HepG2 (cell line): ENCODE data around the gene FAM83E. TPM values are rescaled to one million over a fixed set of nuclear protein-coding genes. Genes with fewer than 3 reads are reported as not detected.

Source experiments
- ATAC-seq: fragments of 200-7000 bp; cut with Tn5 transposase; 3 replicates; pipeline ENCODE4 v1.9.1; 2020; ENCODE audit warnings: mild to moderate bottlenecking, moderate library complexity
- BruUV-seq: library from RNA; stranded (reverse); fragments of 400-500 nt; replicated peaks from 2 replicates; lab custom pipeline; 2021; lab: Mats Ljungman, UMichigan
- CTCF ChIA-PET: fragments of 300-600 bp; formaldehyde crosslinking; extraction: SDS; loops from one replicate; lab custom pipeline; 2021; ENCODE audit warnings: low total read pairs, inconsistent platforms, low intra/inter-chr PET ratio; lab: Yijun Ruan, JAX
- POLR2A ChIA-PET: fragments of 350-600 bp; sonication (Branson Sonifier 250); formaldehyde crosslinking; loops from one replicate; lab custom pipeline; 2020; ENCODE audit warnings: antibody characterized with exemption, inconsistent platforms; lab: Yijun Ruan, JAX
- DNase-seq: peaks from one replicate; pipeline ENCODE4 v3.0.0-alpha.2; 2015; ENCODE audit warnings: low spot score
- FAIRE-seq: peaks from 3 replicates; lab custom pipeline; 2011; peaks lifted over from hg19 to GRCh38; lab: Jason Lieb, UNC
- H2AFZ ChIP-seq: one replicate; pipeline ENCODE4 v1.6.1; 2011; ENCODE audit warnings: low read length, inconsistent platforms
- H3K27ac ChIP-seq: fragments of 300-600 bp; 3 replicates; pipeline ENCODE4 v1.8.0; 2011; ENCODE audit warnings: mixed run types, mild to moderate bottlenecking, mixed read lengths, low read length, inconsistent platforms; ENCODE audit not compliant: insufficient read depth; ENCODE audit errors: extremely low read length
- H3K27me3 ChIP-seq, 2 experiments: fragments of 200-600 bp in 1 of 2; 2 replicates in 1 of 2; 3 replicates in 1 of 2; pipeline versions ENCODE4 v1.6.0 to v1.8.0; 2011; ENCODE audit warnings: low read length in 2 of 2, mild to moderate bottlenecking in 2 of 2, moderate library complexity in 2 of 2, inconsistent platforms in 1 of 2; ENCODE audit not compliant: insufficient read depth in 2 of 2, control insufficient read depth in 1 of 2
- H3K36me3 ChIP-seq, 2 experiments: fragments of 200-600 bp in 1 of 2; replicated peaks in 1 of 2; 2 replicates in 1 of 2; 3 replicates in 1 of 2; pipeline versions ENCODE4 v1.5.1 to v1.8.0; 2011; ENCODE audit warnings: low read length in 2 of 2, inconsistent platforms in 1 of 2; ENCODE audit not compliant: insufficient read depth in 2 of 2, control insufficient read depth in 1 of 2
- H3K4me1 ChIP-seq: 2 replicates; pipeline ENCODE4 v1.5.1; 2012; ENCODE audit warnings: low read length, inconsistent platforms; ENCODE audit not compliant: insufficient read depth
- H3K4me2 ChIP-seq: 2 replicates; pipeline ENCODE4 v1.6.0; 2011; ENCODE audit warnings: low read depth, low read length, inconsistent platforms
- H3K4me3 ChIP-seq, 3 experiments: fragments of 200-600 bp in 1 of 3; sonication (generic), shearing (Covaris generic) in 1 of 3; replicated peaks in 1 of 3; 2 replicates each; pipeline ENCODE4 v1.5.1; 2011 to 2016; ENCODE audit warnings: low read length in 3 of 3, inconsistent platforms in 2 of 3, low read depth in 2 of 3, mild to moderate bottlenecking in 2 of 3, control low read depth in 1 of 3, mixed read lengths in 1 of 3; ENCODE audit not compliant: insufficient read depth in 1 of 3
- H3K79me2 ChIP-seq: one replicate; pipeline ENCODE4 v1.6.1; 2011; ENCODE audit warnings: low read length, inconsistent platforms; ENCODE audit not compliant: insufficient read depth
- H3K9ac ChIP-seq: 2 replicates; pipeline ENCODE4 v1.6.0; 2011; ENCODE audit warnings: mild to moderate bottlenecking, low read depth, low read length, inconsistent platforms; ENCODE audit not compliant: insufficient read depth
- H3K9me3 ChIP-seq: 2 replicates; pipeline ENCODE4 v1.5.1; 2012; ENCODE audit warnings: mild to moderate bottlenecking, low read length
- H4K20me1 ChIP-seq: 2 replicates; pipeline ENCODE4 v1.6.0; 2011; ENCODE audit warnings: inconsistent platforms, mild to moderate bottlenecking, low read length, moderate library complexity; ENCODE audit not compliant: insufficient read depth
- ATF5 ChIP-seq: sonication (generic); formaldehyde crosslinking; IDR thresholded peaks from 2 replicates; pipeline ENCODE4 v1.4.0; 2020; ENCODE audit warnings: mild to moderate bottlenecking, low read depth, missing genetic modification reagents
- NR2F2 ChIP-seq: IDR thresholded peaks from 2 replicates; pipeline ENCODE4 v1.6.1; 2012; ENCODE audit warnings: low read depth, inconsistent platforms, borderline replicate concordance
- ZNF263 ChIP-seq: sonication (generic); formaldehyde crosslinking; IDR thresholded peaks from 2 replicates; pipeline ENCODE4 v1.4.0; 2020; ENCODE audit warnings: missing genetic modification reagents
- ZNF710 ChIP-seq: sonication (generic); formaldehyde crosslinking; IDR thresholded peaks from 2 replicates; pipeline ENCODE4 v1.5.0; 2020; ENCODE audit warnings: mild to moderate bottlenecking, missing genetic modification reagents, borderline replicate concordance
- ZNF770 ChIP-seq: sonication (generic); formaldehyde crosslinking; IDR thresholded peaks from 2 replicates; pipeline ENCODE4 v1.5.0; 2020; ENCODE audit warnings: mild to moderate bottlenecking, missing genetic modification reagents
- in situ Hi-C: cut with HindIII; loops from 2 replicates; pipeline ENCODE4 v1.10.0; 2017; ENCODE audit warnings: low pct_unique_long_range_greater_than_20kb; ENCODE audit not compliant: extremely low pct_ligation_motif_present
- intact Hi-C: fragments of 100-400 bp; cut with micrococcal nuclease; formaldehyde crosslinking; loops from one replicate; pipeline ENCODE4 v1.10.0; 2022; ENCODE audit not compliant: unreplicated experiment
- polyA plus RNA-seq, 8 experiments: library from polyadenylated mRNA; depleted of rRNA in 3 of 8; stranded (reverse) in 7 of 8; unstranded in 1 of 8; fragments of >200 nt; fragmentation: Illumina TruSeq in 4 of 8; extraction: Trizol in 4 of 8; gene quantifications; 2 replicates each; pipeline versions ENCODE4 v1.2.1 to v1.2.3, GENCODE V29; 2011 to 2016; ENCODE audit warnings: low read depth in 4 of 8, missing spikeins in 1 of 8, mixed read lengths in 1 of 8; ENCODE audit not compliant: insufficient read depth in 1 of 8
- total RNA-seq, 5 experiments: library from RNA; depleted of rRNA; stranded (reverse); fragments of >200 nt; fragmentation: Illumina TruSeq; extraction: Trizol; gene quantifications; 2 replicates each; pipeline ENCODE4 v1.2.3, GENCODE V29; 2016; ENCODE audit warnings: low read depth in 1 of 5
- TF ChIP-seq, protein P1 (sequence below): sonication (generic); formaldehyde crosslinking; IDR thresholded peaks from 2 replicates; pipeline ENCODE4 v1.5.1; 2020; ENCODE audit warnings: mild to moderate bottlenecking, missing genetic modification reagents, moderate library complexity
- TF ChIP-seq, protein P2 (sequence below): sonication (generic); formaldehyde crosslinking; IDR thresholded peaks from 2 replicates; pipeline ENCODE4 v1.5.0; 2020; ENCODE audit warnings: mild to moderate bottlenecking, missing genetic modification reagents, moderate library complexity

FAM83E gene
- total and polyA plus RNA-seq, 2 of the 13 experiments (the other 11 are each of a cell fraction or from before 2014, with no cell fraction given): 0.18 to 0.60 TPM

GRCh38 chr19:48633148-48634035 lies 18.5 kb upstream of the FAM83E start (continued):
- TF ChIP-seq ZNF710 (CRISPR knock-in tag) (no peak), NR2F2 (no peak)
- TF ChIP-seq, protein P1, sequence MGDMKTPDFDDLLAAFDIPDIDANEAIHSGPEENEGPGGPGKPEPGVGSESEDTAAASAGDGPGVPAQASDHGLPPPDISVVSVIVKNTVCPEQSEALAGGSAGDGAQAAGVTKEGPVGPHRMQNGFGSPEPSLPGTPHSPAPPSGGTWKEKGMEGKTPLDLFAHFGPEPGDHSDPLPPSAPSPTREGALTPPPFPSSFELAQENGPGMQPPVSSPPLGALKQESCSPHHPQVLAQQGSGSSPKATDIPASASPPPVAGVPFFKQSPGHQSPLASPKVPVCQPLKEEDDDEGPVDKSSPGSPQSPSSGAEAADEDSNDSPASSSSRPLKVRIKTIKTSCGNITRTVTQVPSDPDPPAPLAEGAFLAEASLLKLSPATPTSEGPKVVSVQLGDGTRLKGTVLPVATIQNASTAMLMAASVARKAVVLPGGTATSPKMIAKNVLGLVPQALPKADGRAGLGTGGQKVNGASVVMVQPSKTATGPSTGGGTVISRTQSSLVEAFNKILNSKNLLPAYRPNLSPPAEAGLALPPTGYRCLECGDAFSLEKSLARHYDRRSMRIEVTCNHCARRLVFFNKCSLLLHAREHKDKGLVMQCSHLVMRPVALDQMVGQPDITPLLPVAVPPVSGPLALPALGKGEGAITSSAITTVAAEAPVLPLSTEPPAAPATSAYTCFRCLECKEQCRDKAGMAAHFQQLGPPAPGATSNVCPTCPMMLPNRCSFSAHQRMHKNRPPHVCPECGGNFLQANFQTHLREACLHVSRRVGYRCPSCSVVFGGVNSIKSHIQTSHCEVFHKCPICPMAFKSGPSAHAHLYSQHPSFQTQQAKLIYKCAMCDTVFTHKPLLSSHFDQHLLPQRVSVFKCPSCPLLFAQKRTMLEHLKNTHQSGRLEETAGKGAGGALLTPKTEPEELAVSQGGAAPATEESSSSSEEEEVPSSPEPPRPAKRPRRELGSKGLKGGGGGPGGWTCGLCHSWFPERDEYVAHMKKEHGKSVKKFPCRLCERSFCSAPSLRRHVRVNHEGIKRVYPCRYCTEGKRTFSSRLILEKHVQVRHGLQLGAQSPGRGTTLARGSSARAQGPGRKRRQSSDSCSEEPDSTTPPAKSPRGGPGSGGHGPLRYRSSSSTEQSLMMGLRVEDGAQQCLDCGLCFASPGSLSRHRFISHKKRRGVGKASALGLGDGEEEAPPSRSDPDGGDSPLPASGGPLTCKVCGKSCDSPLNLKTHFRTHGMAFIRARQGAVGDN (CRISPR knock-in tag): peak; percentile 25

- intact Hi-C loops (no loop called here), in situ Hi-C loops (no loop called here)
- POLR2A ChIA-PET: interaction anchor here (0.9 to 5.8 kb wide), 3 partner anchors 12 to 82 kb away, joined by 3 to 61 read pairs (median 16); partner anchors contain the start of genes CA11, RPL18 and SPHK2
- no peak for FAIRE-seq
- H3K9me3 ChIP-seq: no peaks in the 10 kb centered on the region
- no peak overlapping the region for H3K4me2 ChIP-seq
- H2AFZ ChIP-seq: no peak overlapping the region
- no peaks in the 10 kb centered on the region for H3K36me3 ChIP-seq
- H3K9ac ChIP-seq: no peak overlapping the region
- H3K79me2 ChIP-seq: no peaks in the 10 kb centered on the region
- H4K20me1 ChIP-seq: no peaks in the 10 kb centered on the region
- peak; percentile 92 for TF ChIP-seq ZNF770 (CRISPR knock-in tag)
- TF ChIP-seq ATF5 (CRISPR knock-in tag): no peak
- peak; percentile 74 for TF ChIP-seq ZNF263 (CRISPR knock-in tag)
- TF ChIP-seq, protein P2, sequence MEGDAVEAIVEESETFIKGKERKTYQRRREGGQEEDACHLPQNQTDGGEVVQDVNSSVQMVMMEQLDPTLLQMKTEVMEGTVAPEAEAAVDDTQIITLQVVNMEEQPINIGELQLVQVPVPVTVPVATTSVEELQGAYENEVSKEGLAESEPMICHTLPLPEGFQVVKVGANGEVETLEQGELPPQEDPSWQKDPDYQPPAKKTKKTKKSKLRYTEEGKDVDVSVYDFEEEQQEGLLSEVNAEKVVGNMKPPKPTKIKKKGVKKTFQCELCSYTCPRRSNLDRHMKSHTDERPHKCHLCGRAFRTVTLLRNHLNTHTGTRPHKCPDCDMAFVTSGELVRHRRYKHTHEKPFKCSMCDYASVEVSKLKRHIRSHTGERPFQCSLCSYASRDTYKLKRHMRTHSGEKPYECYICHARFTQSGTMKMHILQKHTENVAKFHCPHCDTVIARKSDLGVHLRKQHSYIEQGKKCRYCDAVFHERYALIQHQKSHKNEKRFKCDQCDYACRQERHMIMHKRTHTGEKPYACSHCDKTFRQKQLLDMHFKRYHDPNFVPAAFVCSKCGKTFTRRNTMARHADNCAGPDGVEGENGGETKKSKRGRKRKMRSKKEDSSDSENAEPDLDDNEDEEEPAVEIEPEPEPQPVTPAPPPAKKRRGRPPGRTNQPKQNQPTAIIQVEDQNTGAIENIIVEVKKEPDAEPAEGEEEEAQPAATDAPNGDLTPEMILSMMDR (CRISPR knock-in tag): 0 out of 2 replicates have a peak, but pooled peaks have one; percentile 3
- TF ChIP-seq, all 625 proteins: peak for 3
- H3K4me3 ChIP-seq: no peak overlapping the region
- ATAC-seq (no peak), DNase-seq (no peak)
- CTCF ChIA-PET: no interaction called here
- peak overlapping the region; percentile 90 for H3K27ac ChIP-seq
- BruUV-seq: no TSS peak
- no peaks in the 10 kb centered on the region; a peak in 1 of 5 replicates for H3K27me3 ChIP-seq
- H3K4me1 ChIP-seq: peaks cover 65% of the 10 kb centered on the region
Observed at GRCh38 chr19:48632692-48633147, 17.8 kb upstream of the FAM83E start.
